ENCODE results near the gene NUDT11. TPM values are rescaled to one million over a fixed set of nuclear protein-coding genes. Genes with fewer than 3 reads are reported as not detected.
"Not testable (repeated sequence)": the region's sequence is repeated elsewhere in the genome, so short reads cannot be mapped to it uniquely, and the experiment has no call there.

The NUDT11 gene
- total RNA-seq, 1 donor from 2014 or later: 35.0 TPM

DNA sequence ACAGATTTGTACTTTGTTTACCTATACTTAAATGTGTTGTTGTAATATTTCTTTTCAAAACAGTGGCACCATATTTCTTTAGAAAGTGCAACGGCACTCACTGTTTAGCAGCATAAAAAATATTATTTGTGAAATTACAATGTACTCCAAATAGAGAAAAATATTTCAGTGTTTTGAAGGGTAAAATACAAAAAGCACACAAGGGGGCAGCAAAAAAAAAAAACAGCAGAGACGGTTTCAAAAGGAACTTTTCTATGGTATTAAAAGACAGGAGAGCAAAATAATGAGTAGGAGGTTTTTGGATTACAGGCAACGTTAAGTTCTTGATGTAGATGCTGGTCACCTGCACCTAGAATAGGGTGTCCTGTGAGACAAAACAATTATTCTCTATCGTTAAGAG is 2.0 kb downstream of the NUDT11 start:
- H3K36me3 Mint-ChIP-seq (ENCODE audit: unreplicated experiment): no peaks in the 10 kb centered on the region
- H3K27ac Mint-ChIP-seq (ENCODE audit: unreplicated experiment): peak overlapping the region; percentile 39
- no peaks in the 10 kb centered on the region for H3K4me1 Mint-ChIP-seq (ENCODE audit: low read depth, unreplicated experiment)
- no peak for DNase-seq
- peaks cover 6% of the 10 kb centered on the region for H3K9me3 Mint-ChIP-seq (ENCODE audit: unreplicated experiment)
- H3K4me3 Mint-ChIP-seq (ENCODE audit: unreplicated experiment): peak overlapping the region; percentile 94
- TF ChIP-seq, protein P1, sequence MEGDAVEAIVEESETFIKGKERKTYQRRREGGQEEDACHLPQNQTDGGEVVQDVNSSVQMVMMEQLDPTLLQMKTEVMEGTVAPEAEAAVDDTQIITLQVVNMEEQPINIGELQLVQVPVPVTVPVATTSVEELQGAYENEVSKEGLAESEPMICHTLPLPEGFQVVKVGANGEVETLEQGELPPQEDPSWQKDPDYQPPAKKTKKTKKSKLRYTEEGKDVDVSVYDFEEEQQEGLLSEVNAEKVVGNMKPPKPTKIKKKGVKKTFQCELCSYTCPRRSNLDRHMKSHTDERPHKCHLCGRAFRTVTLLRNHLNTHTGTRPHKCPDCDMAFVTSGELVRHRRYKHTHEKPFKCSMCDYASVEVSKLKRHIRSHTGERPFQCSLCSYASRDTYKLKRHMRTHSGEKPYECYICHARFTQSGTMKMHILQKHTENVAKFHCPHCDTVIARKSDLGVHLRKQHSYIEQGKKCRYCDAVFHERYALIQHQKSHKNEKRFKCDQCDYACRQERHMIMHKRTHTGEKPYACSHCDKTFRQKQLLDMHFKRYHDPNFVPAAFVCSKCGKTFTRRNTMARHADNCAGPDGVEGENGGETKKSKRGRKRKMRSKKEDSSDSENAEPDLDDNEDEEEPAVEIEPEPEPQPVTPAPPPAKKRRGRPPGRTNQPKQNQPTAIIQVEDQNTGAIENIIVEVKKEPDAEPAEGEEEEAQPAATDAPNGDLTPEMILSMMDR (IDR thresholded peaks at IDR 0.05; ENCODE audit: partially characterized antibody, unreplicated experiment): no peak
- H3K27me3 Mint-ChIP-seq (ENCODE audit: unreplicated experiment): no peaks in the 10 kb centered on the region

DNA sequence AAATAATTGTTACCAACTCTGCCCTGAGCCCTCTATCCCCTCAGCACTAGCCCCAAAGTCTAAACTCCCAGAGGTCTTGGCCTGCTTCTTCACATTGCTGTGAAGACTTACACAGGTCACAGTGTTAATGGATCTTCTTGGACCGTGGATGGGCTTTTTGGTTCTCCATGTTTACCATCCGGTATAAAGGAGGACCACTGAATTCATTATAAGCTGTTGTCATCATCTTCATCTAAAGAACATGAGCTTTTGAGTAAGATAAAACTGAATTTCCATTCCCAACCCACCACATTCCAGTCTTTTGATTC is 8.5 kb downstream of the NUDT11 start:
- Mint-ChIP-seq H3K36me3 (ENCODE audit: unreplicated experiment) (no peaks in the 10 kb centered on the region), H3K9me3 (ENCODE audit: unreplicated experiment) (peaks cover 2% of the 10 kb centered on the region), H3K4me1 (ENCODE audit: low read depth, unreplicated experiment) (no peaks in the 10 kb centered on the region), H3K27ac (ENCODE audit: unreplicated experiment) (no peak overlapping the region), H3K27me3 (ENCODE audit: unreplicated experiment) (no peaks in the 10 kb centered on the region), H3K4me3 (ENCODE audit: unreplicated experiment) (no peak overlapping the region)
- TF ChIP-seq, protein P1 (IDR thresholded peaks at IDR 0.05; ENCODE audit: partially characterized antibody, unreplicated experiment): no peak
- DNase-seq: no peak

DNA sequence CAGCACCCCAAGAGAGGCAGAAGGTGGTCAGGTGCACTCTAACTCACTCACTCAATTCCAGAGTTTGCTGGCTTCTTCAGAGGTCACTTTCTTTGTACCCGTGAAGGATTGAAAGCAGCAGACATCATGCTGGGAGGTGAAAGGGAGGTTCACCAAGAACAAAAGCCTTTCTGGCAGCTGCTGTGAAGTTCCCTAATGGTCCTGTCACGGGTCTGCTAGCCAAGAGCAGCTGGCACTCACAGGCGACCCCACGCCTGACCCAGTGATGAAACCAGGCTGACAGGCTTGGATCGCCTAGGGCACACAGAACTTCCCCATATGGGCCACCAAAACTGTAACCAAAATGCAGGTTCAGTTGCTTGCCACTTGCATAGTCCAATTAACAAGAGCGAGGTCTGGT is 11.8 kb downstream of the NUDT11 start:
- Mint-ChIP-seq H3K27me3 (ENCODE audit: unreplicated experiment) (no peaks in the 10 kb centered on the region), H3K36me3 (ENCODE audit: unreplicated experiment) (no peaks in the 10 kb centered on the region), H3K27ac (ENCODE audit: unreplicated experiment) (no peak overlapping the region), H3K4me1 (ENCODE audit: low read depth, unreplicated experiment) (no peaks in the 10 kb centered on the region), H3K4me3 (ENCODE audit: unreplicated experiment) (no peak overlapping the region), H3K9me3 (ENCODE audit: unreplicated experiment) (peaks cover 2% of the 10 kb centered on the region)
- peak; percentile 13 for DNase-seq
- TF ChIP-seq, protein P1 (IDR thresholded peaks at IDR 0.05; ENCODE audit: partially characterized antibody, unreplicated experiment): no peak

DNA sequence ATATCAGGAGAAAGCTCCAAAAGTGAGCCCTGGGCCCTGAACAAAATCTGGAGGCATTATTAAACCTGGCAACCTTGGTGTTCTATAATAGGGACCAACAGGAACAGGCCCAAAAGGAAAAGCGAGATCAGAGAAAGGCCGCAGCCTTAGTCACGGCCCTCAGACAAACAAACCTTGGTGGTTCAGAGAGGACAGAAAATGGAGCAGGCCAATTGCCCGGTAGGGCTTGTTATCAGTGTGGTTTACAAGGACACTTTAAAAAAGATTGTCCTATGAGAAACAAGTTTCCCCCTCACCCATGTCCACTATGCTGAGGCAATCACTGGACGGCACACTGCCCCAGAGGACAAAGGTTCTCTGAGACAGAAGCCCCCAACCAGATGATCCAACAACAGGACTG is 14.0 kb downstream of the NUDT11 start:
- not testable (repeated sequence) for H3K27ac Mint-ChIP-seq (ENCODE audit: unreplicated experiment); H3K9me3 Mint-ChIP-seq (ENCODE audit: unreplicated experiment); DNase-seq; H3K4me3 Mint-ChIP-seq (ENCODE audit: unreplicated experiment); H3K27me3 Mint-ChIP-seq (ENCODE audit: unreplicated experiment); H3K36me3 Mint-ChIP-seq (ENCODE audit: unreplicated experiment); H3K4me1 Mint-ChIP-seq (ENCODE audit: low read depth, unreplicated experiment)

DNA sequence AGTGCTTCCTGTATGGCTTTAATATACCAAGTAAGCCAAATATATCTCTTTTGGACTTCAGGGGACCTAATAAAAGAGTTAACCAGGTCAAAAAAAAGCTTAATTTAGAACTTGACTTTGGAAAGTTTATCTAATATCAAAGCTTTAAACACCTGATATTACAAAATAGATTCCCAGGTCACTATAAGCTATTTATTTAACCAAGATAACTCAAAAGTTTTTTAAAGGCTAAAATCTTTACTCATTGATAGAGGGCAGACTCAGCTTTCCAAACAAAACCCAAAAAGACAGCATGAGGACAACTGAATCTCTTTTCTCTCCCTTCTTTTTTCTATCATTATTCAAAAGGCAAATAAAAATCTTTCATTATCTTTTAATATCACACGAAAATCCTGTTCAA is 19.5 kb downstream of the NUDT11 start:
- no peak overlapping the region for H3K4me3 Mint-ChIP-seq (ENCODE audit: unreplicated experiment)

More for the DNA sequence above, 19.5 kb downstream of the NUDT11 start:
- Mint-ChIP-seq H3K4me1 (ENCODE audit: low read depth, unreplicated experiment) (no peaks in the 10 kb centered on the region), H3K27me3 (ENCODE audit: unreplicated experiment) (no peaks in the 10 kb centered on the region), H3K9me3 (ENCODE audit: unreplicated experiment) (no peaks in the 10 kb centered on the region), H3K27ac (ENCODE audit: unreplicated experiment) (no peak overlapping the region), H3K36me3 (ENCODE audit: unreplicated experiment) (no peaks in the 10 kb centered on the region)
- DNase-seq: no peak
- TF ChIP-seq, protein P1 (IDR thresholded peaks at IDR 0.05; ENCODE audit: partially characterized antibody, unreplicated experiment): no peak
